ENCODE measurements around the gene ZNF611. TPM values are rescaled to one million over a fixed set of nuclear protein-coding genes. Genes with fewer than 3 reads are reported as not detected.
"Not testable (repeated sequence)": the region's sequence is repeated elsewhere in the genome, so short reads cannot be mapped to it uniquely, and the experiment has no call there.

Gene ZNF611
- total RNA-seq, 4 donors from 2014 or later, result 7.3 to 9.6 (median 7.6) TPM

DNA sequence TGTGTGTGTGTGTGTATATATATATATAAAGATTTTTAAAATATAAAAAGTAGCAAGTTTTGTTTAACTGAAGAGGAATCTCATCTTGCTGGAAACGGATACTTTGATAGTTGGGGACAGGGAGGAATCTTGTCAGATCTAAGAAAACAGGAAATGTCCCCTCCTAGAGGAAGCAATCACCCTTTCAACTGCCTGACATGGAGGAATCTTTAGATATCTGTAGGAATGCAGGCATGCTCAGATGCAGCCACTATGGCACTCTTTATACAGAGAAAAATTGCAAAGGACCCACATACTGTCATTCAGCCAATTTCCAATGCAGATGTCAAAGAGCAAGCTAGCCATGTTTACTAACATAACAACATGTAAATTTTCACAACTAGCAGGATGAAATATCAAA lies 38.8 kb downstream of the ZNF611 start:
- Histone ChIP-seq H3K9me3 (no peaks in the 10 kb centered on the region), H3K36me3 (no peaks in the 10 kb centered on the region), H3K4me1 (peaks cover 5% of the 10 kb centered on the region in 4 donors), H3K27ac (replicated peaks in 1 of 4) (no peak overlapping the region), H3K27me3 (no peaks in the 10 kb centered on the region), H3K4me3 (no peak overlapping the region)
- 22% methylated on average over 1 of the region's 1 CpG for WGBS
- TF ChIP-seq POLR2A (IDR thresholded peaks at IDR 0.05; ENCODE audit: low read depth) (no peak), POLR2AphosphoS5 (IDR thresholded peaks at IDR 0.05) (no peak), EP300 (IDR thresholded peaks at IDR 0.05) (no peak)
- TF ChIP-seq, protein P1, sequence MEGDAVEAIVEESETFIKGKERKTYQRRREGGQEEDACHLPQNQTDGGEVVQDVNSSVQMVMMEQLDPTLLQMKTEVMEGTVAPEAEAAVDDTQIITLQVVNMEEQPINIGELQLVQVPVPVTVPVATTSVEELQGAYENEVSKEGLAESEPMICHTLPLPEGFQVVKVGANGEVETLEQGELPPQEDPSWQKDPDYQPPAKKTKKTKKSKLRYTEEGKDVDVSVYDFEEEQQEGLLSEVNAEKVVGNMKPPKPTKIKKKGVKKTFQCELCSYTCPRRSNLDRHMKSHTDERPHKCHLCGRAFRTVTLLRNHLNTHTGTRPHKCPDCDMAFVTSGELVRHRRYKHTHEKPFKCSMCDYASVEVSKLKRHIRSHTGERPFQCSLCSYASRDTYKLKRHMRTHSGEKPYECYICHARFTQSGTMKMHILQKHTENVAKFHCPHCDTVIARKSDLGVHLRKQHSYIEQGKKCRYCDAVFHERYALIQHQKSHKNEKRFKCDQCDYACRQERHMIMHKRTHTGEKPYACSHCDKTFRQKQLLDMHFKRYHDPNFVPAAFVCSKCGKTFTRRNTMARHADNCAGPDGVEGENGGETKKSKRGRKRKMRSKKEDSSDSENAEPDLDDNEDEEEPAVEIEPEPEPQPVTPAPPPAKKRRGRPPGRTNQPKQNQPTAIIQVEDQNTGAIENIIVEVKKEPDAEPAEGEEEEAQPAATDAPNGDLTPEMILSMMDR (IDR thresholded peaks at IDR 0.05), result no peak
- intact Hi-C loops (cut with DNase I), result no loop called here
- DNase-seq (ENCODE audit: extremely low spot score), result no peak

DNA sequence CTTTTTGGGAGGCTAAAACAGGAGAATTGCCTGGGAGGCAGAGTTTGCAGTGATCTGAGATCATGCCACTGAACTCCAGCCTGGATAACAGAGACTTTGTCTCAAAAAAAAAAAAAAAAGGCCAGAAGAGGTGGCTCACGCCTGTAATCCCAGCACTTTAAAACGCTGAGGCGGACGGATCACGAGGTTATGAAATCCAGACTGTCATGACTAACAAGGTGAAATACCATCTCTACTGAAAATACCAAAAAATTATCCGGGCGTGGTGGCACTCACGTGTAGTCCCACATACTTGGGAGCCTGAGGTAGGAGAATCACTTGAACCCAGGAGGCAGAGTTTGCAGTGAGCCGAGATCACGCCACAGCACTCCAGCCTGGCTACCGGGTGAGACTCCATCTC lies 39.9 kb downstream of the ZNF611 start:
- DNase-seq (ENCODE audit: extremely low spot score), result no peak
- TF ChIP-seq EP300 (IDR thresholded peaks at IDR 0.05) (no peak), POLR2AphosphoS5 (IDR thresholded peaks at IDR 0.05) (no peak), POLR2A (IDR thresholded peaks at IDR 0.05; ENCODE audit: low read depth) (no peak)
- TF ChIP-seq, protein P1 (IDR thresholded peaks at IDR 0.05), result no peak
- Histone ChIP-seq H3K4me3 (no peak overlapping the region), H3K27ac (replicated peaks in 1 of 4) (no peak overlapping the region), H3K36me3 (no peaks in the 10 kb centered on the region), H3K4me1 (peaks cover 8 to 10% (median 9%) of the 10 kb centered on the region in 4 donors), H3K27me3 (no peaks in the 10 kb centered on the region), H3K9me3 (no peaks in the 10 kb centered on the region)
- intact Hi-C loops (cut with DNase I), result loop anchor here (5.0 kb wide), 2 partner anchors 37 to 168 kb away; partner anchors contain the start of gene ZNF808
- WGBS, result 93% methylated on average over 11 of the region's 11 CpGs

DNA sequence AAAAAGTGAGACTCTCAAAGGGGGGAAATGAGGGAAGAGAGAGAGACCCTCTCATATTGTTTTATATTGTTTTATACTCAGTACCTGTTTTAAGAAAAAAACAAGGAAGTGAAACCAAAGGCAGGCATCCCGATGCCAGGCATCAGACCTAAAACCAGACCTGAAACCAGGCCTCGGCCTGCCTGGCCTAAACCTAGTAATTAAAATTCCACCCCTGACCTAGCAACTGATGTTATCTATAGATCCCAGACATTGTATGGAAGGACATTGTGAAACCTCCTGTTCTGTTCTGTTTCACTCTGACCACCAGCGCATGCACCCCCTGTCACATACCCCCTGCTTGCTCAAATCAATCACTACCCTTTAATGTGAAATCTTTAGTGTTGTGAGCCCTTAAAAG lies 40.6 kb downstream of the ZNF611 start:
- 89% methylated on average over 3 of the region's 3 CpGs for WGBS
- intact Hi-C loops (cut with DNase I), result loop anchor here (5.0 kb wide), 2 partner anchors 38 to 167 kb away; partner anchors contain the start of gene ZNF808
- DNase-seq (ENCODE audit: extremely low spot score); H3K27ac ChIP-seq (replicated peaks in 1 of 4); H3K27me3 ChIP-seq; H3K36me3 ChIP-seq; H3K4me3 ChIP-seq; H3K9me3 ChIP-seq: not testable (repeated sequence)
- peaks cover 8 to 15% (median 15%) of the 10 kb centered on the region in 4 donors for H3K4me1 ChIP-seq

DNA sequence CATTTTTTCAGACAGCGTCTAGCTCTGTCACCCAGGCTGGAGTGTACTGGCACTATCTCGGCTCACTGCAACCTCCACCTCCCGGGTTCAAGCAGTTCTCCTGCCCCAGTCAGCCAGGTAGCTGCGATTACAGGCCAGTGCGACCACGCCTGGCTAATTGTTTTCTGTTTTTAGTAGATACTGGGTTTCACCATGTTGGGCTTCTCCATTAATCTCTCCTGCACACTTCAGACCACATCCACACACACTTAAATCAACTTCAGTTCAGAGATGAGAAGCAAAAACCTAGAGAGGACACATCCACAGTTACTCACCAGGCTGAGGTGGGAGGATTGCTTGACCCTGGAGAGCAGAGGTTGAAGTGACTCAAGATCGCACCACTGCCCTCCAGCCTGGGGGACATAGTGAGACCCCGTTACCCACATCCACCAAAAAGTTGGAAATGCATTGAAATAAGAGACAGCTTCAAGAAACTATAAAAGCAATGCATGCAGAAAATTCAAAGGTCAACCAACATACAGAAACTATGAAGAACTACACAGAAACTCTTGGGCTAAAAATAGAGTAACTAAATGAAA lies 42.3 kb downstream of the ZNF611 start:
- no peak overlapping the region for H3K27ac ChIP-seq (replicated peaks in 1 of 4)
- TF ChIP-seq EP300 (IDR thresholded peaks at IDR 0.05) (no peak), POLR2A (IDR thresholded peaks at IDR 0.05; ENCODE audit: low read depth) (no peak), POLR2AphosphoS5 (IDR thresholded peaks at IDR 0.05) (no peak)
- TF ChIP-seq, protein P1 (IDR thresholded peaks at IDR 0.05), result no peak
- DNase-seq (ENCODE audit: extremely low spot score), result no peak
- intact Hi-C loops (cut with DNase I), result loop anchor here (5.0 kb wide), 2 partner anchors 40 to 165 kb away; partner anchors contain the start of gene ZNF808
- 91% methylated on average over 8 of the region's 8 CpGs for WGBS
- H3K4me3 ChIP-seq, result no peak overlapping the region
- no peaks in the 10 kb centered on the region for H3K36me3 ChIP-seq
- H3K9me3 ChIP-seq, result no peaks in the 10 kb centered on the region
- H3K27me3 ChIP-seq, result no peaks in the 10 kb centered on the region
- H3K4me1 ChIP-seq, result peaks cover 8 to 33% (median 32%) of the 10 kb centered on the region in 4 donors

DNA sequence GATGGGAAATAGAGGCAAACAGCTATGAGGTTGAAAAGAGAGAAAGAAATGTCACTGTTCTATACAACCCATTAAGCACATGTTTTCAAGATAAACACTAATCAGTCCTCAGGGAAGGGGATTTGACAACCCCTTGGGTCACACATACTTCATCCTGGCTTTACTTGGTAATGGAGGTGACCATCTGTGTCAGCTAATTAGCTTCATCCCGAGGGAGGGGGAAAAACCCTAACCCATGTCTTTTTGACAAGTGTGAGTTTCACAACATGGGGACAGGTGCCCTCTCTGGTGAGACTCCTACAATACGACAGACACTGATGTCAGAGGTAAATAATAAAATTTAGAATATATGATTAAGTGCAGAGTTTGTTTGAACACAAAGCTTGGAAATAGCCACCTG lies 43.1 kb downstream of the ZNF611 start:
- 48% methylated on average over 2 of the region's 2 CpGs for WGBS
- H3K9me3 ChIP-seq, result no peaks in the 10 kb centered on the region
- intact Hi-C loops (cut with DNase I), result loop anchor here (2.0 to 5.0 kb wide), 3 partner anchors 41 to 164 kb away; partner anchors contain the start of genes ZNF808 and ZNF83
- H3K27me3 ChIP-seq, result no peaks in the 10 kb centered on the region
- no peaks in the 10 kb centered on the region for H3K36me3 ChIP-seq
- peaks cover 10 to 37% (median 33%) of the 10 kb centered on the region in 4 donors for H3K4me1 ChIP-seq
- peak overlapping the region in 2 of 4 donors; percentile 93 to 94 for H3K27ac ChIP-seq (replicated peaks in 1 of 4)
- peak overlapping the region in 1 of 4 donors; percentile 64 for H3K4me3 ChIP-seq
- DNase-seq (ENCODE audit: extremely low spot score), result no peak
- TF ChIP-seq POLR2A (IDR thresholded peaks at IDR 0.05; ENCODE audit: low read depth), result no peak
- no peak for TF ChIP-seq POLR2AphosphoS5 (IDR thresholded peaks at IDR 0.05)
- TF ChIP-seq EP300 (IDR thresholded peaks at IDR 0.05), result no peak
- TF ChIP-seq, protein P1 (IDR thresholded peaks at IDR 0.05), result no peak

Measured in esophagus muscularis mucosa (tissue), 4 donors.